Suprapubic skin (tissue), 4 donors: Measurements from ENCODE around the gene NUMA1. TPM values are rescaled to one million over a fixed set of nuclear protein-coding genes. Genes with fewer than 3 reads are reported as not detected.

Experiments
- DNase-seq, 2 donors: peaks; one replicate each; pipeline ENCODE4 v3.0.0-alpha.2; 2019; ENCODE audit warnings: low spot score in 2 of 2
- H3K27ac ChIP-seq: fragments of 200-600 bp; sonication (generic); one replicate; pipeline ENCODE4 v1.5.1; 2019
- H3K27me3 ChIP-seq: fragments of 200-600 bp; sonication (generic); one replicate; pipeline ENCODE4 v1.5.1; 2019
- H3K36me3 ChIP-seq: fragments of 200-600 bp; sonication (generic); one replicate; pipeline ENCODE4 v1.5.1; 2019
- H3K4me1 ChIP-seq: fragments of 200-600 bp; sonication (generic); one replicate; pipeline ENCODE4 v1.5.1; 2019
- H3K4me3 ChIP-seq: fragments of 200-600 bp; sonication (generic); one replicate; pipeline ENCODE4 v1.5.1; 2019; ENCODE audit warnings: mild to moderate bottlenecking
- H3K9me3 ChIP-seq: fragments of 200-600 bp; sonication (generic); one replicate; pipeline ENCODE4 v1.5.1; 2019
- CTCF ChIP-seq, 2 donors: fragments of 200-600 bp in 1 of 2; fragments of 450-650 bp in 1 of 2; sonication (generic) in 1 of 2; IDR thresholded peaks; one replicate each; pipeline ENCODE4 v1.5.1; 2016 to 2019; ENCODE audit warnings: antibody characterized with exemption in 2 of 2, mild to moderate bottlenecking in 1 of 2, moderate library complexity in 1 of 2
- EP300 ChIP-seq: sonication (generic); formaldehyde crosslinking; IDR thresholded peaks from one replicate; pipeline ENCODE4 v1.6.1; 2017; ENCODE audit warnings: antibody characterized with exemption
- POLR2A ChIP-seq, 2 donors: fragments of 450-650 bp; IDR thresholded peaks; one replicate each; pipeline ENCODE4 v1.6.1; 2017; ENCODE audit warnings: antibody characterized with exemption in 2 of 2, mild to moderate bottlenecking in 2 of 2, moderate library complexity in 2 of 2
- POLR2AphosphoS5 ChIP-seq, 3 donors: sonication (generic); formaldehyde crosslinking; IDR thresholded peaks; one replicate each; pipeline ENCODE4 v1.6.1; 2017; ENCODE audit warnings: antibody characterized with exemption in 3 of 3
- WGBS: methylation state at CpG from one replicate; pipeline ENCODE4 v1.1.5; 2018; 5-methylcytosine and 5-hydroxymethylcytosine counted together
- total RNA-seq, 4 donors: library from RNA; depleted of rRNA; stranded (reverse); fragments of >200 nt; gene quantifications; one replicate each; pipeline ENCODE4 v1.1.0, GENCODE V29; 2016

The NUMA1 gene
- total RNA-seq, 4 donors from 2014 or later: 296 to 845 (median 452) TPM

GRCh38 chr11:72042064-72042745 lies 38.1 kb downstream of the NUMA1 start:
- no peaks in the 10 kb centered on the region for H3K9me3 ChIP-seq
- H3K36me3 ChIP-seq: peaks cover 6% of the 10 kb centered on the region
- TF ChIP-seq POLR2AphosphoS5 (IDR thresholded peaks at IDR 0.05) (no peak), CTCF (IDR thresholded peaks at IDR 0.05) (no peak), EP300 (no peak), POLR2A (IDR thresholded peaks at IDR 0.05) (no peak)
- peak overlapping the region; percentile 53 for H3K4me3 ChIP-seq
- no peaks in the 10 kb centered on the region for H3K27me3 ChIP-seq
- peak overlapping the region; percentile 95 for H3K27ac ChIP-seq
- no peak for DNase-seq
- WGBS: 30% methylated on average over 3 of the region's 5 CpGs
- peaks cover 46% of the 10 kb centered on the region for H3K4me1 ChIP-seq

GRCh38 chr11:72041364-72042063 lies 38.8 kb downstream of the NUMA1 start:
- Histone ChIP-seq H3K4me3 (peak overlapping the region; percentile 53), H3K27ac (peak overlapping the region; percentile 95), H3K4me1 (peaks cover 52% of the 10 kb centered on the region), H3K27me3 (no peaks in the 10 kb centered on the region), H3K9me3 (no peaks in the 10 kb centered on the region), H3K36me3 (peaks cover 1% of the 10 kb centered on the region)
- TF ChIP-seq POLR2A (IDR thresholded peaks at IDR 0.05) (peak in 1 of 2 donors; percentile 50), POLR2AphosphoS5 (IDR thresholded peaks at IDR 0.05) (peak in 1 of 3 donors; percentile 66), EP300 (no peak)
- peak; percentile 85 to 89 for DNase-seq
- WGBS: 1% methylated on average over 8 of the region's 23 CpGs

GRCh38 chr11:72040491-72041363 lies 39.6 kb downstream of the NUMA1 start:
- Histone ChIP-seq H3K27ac (peak overlapping the region; percentile 95), H3K4me3 (peak overlapping the region; percentile 53), H3K4me1 (peaks cover 59% of the 10 kb centered on the region), H3K9me3 (no peaks in the 10 kb centered on the region), H3K36me3 (no peaks in the 10 kb centered on the region), H3K27me3 (no peaks in the 10 kb centered on the region)
- under 1% methylated on average over 23 of the region's 23 CpGs for WGBS
- TF ChIP-seq POLR2AphosphoS5 (IDR thresholded peaks at IDR 0.05) (peak; percentile 55 to 87 (median 81)), POLR2A (IDR thresholded peaks at IDR 0.05) (peak in 1 of 2 donors; percentile 8), CTCF (IDR thresholded peaks at IDR 0.05) (no peak), EP300 (no peak)
- DNase-seq: peak; percentile 97

- H3K27ac ChIP-seq: peak overlapping the region; percentile 95
- 7% methylated on average over 5 of the region's 6 CpGs for WGBS
- no peaks in the 10 kb centered on the region for H3K27me3 ChIP-seq
- H3K36me3 ChIP-seq: peaks cover 7% of the 10 kb centered on the region
- H3K4me3 ChIP-seq: peak overlapping the region; percentile 53
- peaks cover 62% of the 10 kb centered on the region for H3K4me1 ChIP-seq
- TF ChIP-seq POLR2A (IDR thresholded peaks at IDR 0.05): no peak
- TF ChIP-seq EP300: no peak
- no peak for TF ChIP-seq POLR2AphosphoS5 (IDR thresholded peaks at IDR 0.05)
- TF ChIP-seq CTCF (IDR thresholded peaks at IDR 0.05): no peak
- peak in 1 of 2 donors; percentile 66 for DNase-seq
- no peaks in the 10 kb centered on the region for H3K9me3 ChIP-seq
Measured at GRCh38 chr11:72039856-72040401, 40.4 kb downstream of the NUMA1 start.
